Cardiac fibroblast (primary cell): ENCODE data around the gene CNTNAP2.

ENCODE experiments used
- DNase-seq, 2 donors: peaks; one replicate each; pipeline versions ENCODE4 v3.0.0 to v3.0.0-alpha.2; 2010; ENCODE audit warnings: low read depth in 2 of 2
- H3K4me3 ChIP-seq, 2 donors: replicated peaks in 1 of 2; 1 replicate in 1 of 2; 2 replicates in 1 of 2; pipeline ENCODE4 v1.5.1; 2011; ENCODE audit warnings: low read depth in 2 of 2, low read length in 2 of 2, mild to moderate bottlenecking in 2 of 2, moderate library complexity in 1 of 2
- CTCF ChIP-seq: IDR thresholded peaks from one replicate; pipeline ENCODE4 v1.5.1; 2011; ENCODE audit warnings: low read depth, mild to moderate bottlenecking, low read length, inconsistent platforms

Gene CNTNAP2

GRCh38 chr7:147363101-147363500 lies 1246.5 kb downstream of the CNTNAP2 start:
- no peak for DNase-seq
- no peak overlapping the region for H3K4me3 ChIP-seq
- TF ChIP-seq CTCF = no peak

- no peak overlapping the region for H3K4me3 ChIP-seq
- DNase-seq = no peak
- no peak for TF ChIP-seq CTCF
These were observed 1259.6 kb downstream of the CNTNAP2 start for GRCh38 chr7:147376192-147376591.

- no peak for DNase-seq
- TF ChIP-seq CTCF = no peak
- H3K4me3 ChIP-seq = no peak overlapping the region
These were observed 1264.3 kb downstream of the CNTNAP2 start for GRCh38 chr7:147380926-147381325.

GRCh38 chr7:147394329-147394728 lies 1277.7 kb downstream of the CNTNAP2 start:
- TF ChIP-seq CTCF = no peak

GRCh38 chr7:147400221-147400689 lies 1283.7 kb downstream of the CNTNAP2 start:
- DNase-seq = peak; percentile 74 to 81
- peak overlapping the region in 1 of 2 donors; percentile 20 for H3K4me3 ChIP-seq
- no peak for TF ChIP-seq CTCF

More at GRCh38 chr7:147394329-147394728, 1277.7 kb downstream of the CNTNAP2 start:
- H3K4me3 ChIP-seq = no peak overlapping the region
- DNase-seq = no peak

- TF ChIP-seq CTCF = no peak
- H3K4me3 ChIP-seq = no peak overlapping the region
- DNase-seq = peak in 1 of 2 donors; percentile 23
These were observed 1284.3 kb downstream of the CNTNAP2 start for GRCh38 chr7:147400925-147401324.

GRCh38 chr7:147405621-147406020 lies 1289.0 kb downstream of the CNTNAP2 start:
- DNase-seq = no peak
- H3K4me3 ChIP-seq = no peak overlapping the region
- no peak for TF ChIP-seq CTCF
